Fibroblast of peridontal ligament (primary cell): ENCODE results near the gene MPHOSPH8.
A peak's percentile ranks its signal among the peaks of the same experiment; 100 is the strongest.
"Not testable (repeated sequence)": the region's sequence is repeated elsewhere in the genome, so short reads cannot be mapped to it uniquely, and the experiment has no call there.

ENCODE experiments used
- DNase-seq: peaks from one replicate; pipeline ENCODE4 v3.0.0-alpha.2; 2010; ENCODE audit errors: extremely low read depth

The MPHOSPH8 gene

GRCh38 chr13:19624265-19624664 lies 9.2 kb upstream of the MPHOSPH8 start:
- no peak for DNase-seq

- DNase-seq, result peak; percentile 54
These were observed 462 bp upstream of the MPHOSPH8 start for GRCh38 chr13:19632915-19633478.

GRCh38 chr13:19634256-19634740 lies 839 bp downstream of the MPHOSPH8 start:
- no peak for DNase-seq

- not testable (repeated sequence) for DNase-seq
These were observed 2.5 kb downstream of the MPHOSPH8 start for GRCh38 chr13:19635926-19636325.

- DNase-seq, result no peak
These were observed 10.2 kb downstream of the MPHOSPH8 start for GRCh38 chr13:19643652-19644051.

GRCh38 chr13:19645000-19645399 lies 11.5 kb downstream of the MPHOSPH8 start:
- no peak for DNase-seq

- DNase-seq, result no peak
These were observed 12.6 kb downstream of the MPHOSPH8 start for GRCh38 chr13:19646063-19646462.

- no peak for DNase-seq
These were observed 17.3 kb downstream of the MPHOSPH8 start for GRCh38 chr13:19650742-19651141.

DNA sequence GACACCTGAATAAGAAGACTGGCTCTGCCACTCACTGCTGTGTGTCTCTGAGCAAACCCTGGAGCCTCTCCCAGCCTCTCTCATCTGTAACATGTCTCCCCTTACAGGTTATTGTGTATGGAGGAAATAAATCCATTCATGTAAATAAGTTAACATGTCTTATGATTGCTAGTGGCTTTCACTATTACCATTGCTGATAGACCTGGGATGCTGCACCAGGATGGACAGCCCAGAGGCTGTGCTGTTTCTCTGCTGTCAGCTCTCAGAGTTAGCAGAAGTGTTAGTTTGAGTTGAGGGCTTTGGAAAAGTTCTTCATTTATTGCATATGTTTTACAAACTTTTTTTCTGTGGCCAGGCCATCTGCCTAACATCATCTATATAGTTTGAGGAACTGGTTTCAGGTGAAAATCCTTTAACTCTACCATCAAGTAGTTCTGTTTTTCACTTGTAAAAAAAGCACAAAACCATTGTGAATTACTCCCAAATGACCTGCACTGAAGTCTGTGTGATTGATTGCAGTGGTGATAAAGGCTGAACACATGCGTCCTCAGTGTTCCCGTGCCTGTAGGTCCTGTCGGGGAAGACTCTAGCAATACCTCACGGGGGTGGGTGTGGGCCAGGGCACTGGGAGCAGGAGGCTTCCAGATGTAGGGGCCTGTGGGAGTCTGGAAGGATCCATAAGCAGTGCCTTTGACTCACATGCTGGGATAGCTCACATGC lies 24.6 kb downstream of the MPHOSPH8 start:
- no peak for DNase-seq

DNA sequence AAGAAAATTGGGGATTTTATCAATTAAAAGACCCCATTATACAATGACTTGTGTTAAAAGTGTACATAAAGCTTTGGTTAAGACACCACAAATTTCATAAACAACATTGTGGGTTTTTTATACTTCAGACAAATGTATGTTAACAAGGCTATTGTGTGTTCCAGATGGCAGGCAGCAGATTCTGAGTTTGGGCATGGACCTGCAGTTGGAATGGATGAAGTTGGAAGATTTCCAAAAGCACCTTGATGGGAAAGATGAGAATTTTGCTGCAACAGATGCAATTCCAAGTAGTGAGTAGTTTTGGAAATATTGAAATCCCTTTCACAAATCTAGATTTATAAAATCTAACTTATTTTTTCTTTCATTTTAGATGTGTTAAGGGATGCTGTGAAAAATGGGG lies 25.4 kb downstream of the MPHOSPH8 start:
- DNase-seq, result no peak

DNA sequence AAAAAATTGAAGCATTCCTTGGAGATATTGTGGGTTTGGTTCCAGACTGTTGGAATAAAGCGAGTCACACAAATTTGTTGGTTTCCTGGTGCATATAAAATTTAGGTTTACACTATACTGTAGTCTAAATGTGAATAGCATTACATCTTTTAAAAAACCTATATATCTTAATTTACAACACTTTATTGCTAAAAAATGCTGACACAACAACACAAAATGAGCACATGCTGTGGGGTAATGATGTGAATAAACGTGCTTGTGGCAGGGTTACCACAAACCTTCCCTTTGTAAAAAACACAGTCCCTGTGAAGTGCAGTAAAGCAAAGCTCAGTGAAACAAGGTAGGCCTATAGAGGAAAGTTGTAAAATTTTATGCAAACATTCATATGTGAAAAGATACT lies 27.7 kb downstream of the MPHOSPH8 start:
- DNase-seq, result no peak

- DNase-seq, result no peak
These were observed 28.1 kb downstream of the MPHOSPH8 start for GRCh38 chr13:19661561-19661960.

- no peak for DNase-seq
These were observed 30.0 kb downstream of the MPHOSPH8 start for GRCh38 chr13:19663416-19663979.

DNA sequence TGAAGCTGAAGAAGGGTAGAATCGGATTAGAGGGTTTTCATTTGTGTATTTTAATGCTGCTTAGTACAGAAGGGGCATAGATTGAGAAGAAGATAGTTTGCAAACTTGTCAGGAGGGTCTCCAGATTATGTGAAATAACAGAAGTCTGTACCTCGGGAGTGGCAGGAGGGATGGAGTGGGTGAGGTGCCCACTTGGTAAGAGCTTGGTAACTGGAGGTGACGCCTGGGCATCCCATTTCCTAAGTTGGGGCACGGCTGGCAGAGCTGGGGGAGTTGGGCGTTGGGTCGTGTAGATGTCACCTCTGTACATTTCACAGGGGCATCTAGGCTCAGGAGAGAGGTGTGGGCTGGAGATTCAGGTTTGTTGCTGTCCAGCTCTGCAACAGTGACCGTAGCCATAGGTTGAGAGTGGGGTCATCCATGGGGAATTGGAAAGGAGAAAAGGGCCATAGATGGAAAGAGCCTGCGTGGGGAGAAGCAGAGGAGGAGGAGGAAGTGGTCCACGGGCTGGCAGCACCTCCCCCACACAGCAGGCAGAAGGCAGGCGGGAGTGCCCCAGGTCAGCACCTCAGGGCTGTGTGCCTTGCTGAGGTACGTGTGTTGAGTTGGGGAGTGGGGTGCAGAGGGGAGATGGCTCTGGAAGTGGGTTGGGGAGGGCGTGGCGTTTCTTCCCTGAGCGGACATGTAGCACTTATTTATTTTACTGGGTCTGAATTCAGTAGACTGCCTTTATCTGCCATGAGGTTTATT lies 31.2 kb downstream of the MPHOSPH8 start:
- no peak for DNase-seq

- no peak for DNase-seq
These were observed 32.0 kb downstream of the MPHOSPH8 start for GRCh38 chr13:19665427-19665859.

DNA sequence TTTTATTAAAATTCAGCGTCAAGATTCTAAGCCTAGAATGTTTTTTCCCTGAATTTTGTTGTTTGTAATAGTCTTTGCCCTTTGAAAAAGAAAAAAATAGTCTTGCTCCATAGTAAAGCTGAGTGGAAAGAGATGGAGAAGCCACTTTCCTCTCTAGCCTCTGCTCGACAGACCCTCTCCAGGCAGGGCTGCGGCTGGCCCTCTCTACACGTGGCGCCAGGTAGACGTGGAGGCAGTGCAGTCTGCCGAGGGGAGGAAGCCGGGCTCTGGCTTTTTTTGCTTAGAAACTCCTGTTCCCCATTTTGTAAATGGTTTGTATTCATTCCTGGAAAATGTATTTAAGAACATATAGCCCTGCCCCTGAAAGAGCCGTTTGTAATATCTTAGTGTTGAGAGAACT lies 35.3 kb downstream of the MPHOSPH8 start:
- DNase-seq, result no peak

- DNase-seq, result no peak
These were observed 36.7 kb downstream of the MPHOSPH8 start for GRCh38 chr13:19670147-19670546.

DNA sequence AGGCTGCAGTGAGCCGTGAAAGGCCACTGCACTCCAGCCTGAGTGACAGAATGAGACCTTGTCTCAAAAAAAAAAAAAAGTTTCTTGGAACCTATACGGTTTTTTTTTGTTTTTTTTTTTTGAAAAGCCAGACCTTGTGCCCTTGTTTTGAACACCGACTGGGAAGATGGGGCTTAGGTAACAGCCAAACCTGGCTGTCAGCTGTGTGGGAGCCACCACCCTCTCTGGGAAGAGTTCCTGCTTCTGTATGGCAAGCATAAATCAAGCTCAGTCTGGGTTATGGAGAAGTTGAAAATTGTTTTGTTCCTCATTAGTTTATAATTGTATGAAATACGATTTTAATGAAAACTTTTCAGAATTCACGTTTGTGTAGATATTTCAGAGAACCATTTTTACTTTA lies 39.5 kb downstream of the MPHOSPH8 start:
- no peak for DNase-seq

DNA sequence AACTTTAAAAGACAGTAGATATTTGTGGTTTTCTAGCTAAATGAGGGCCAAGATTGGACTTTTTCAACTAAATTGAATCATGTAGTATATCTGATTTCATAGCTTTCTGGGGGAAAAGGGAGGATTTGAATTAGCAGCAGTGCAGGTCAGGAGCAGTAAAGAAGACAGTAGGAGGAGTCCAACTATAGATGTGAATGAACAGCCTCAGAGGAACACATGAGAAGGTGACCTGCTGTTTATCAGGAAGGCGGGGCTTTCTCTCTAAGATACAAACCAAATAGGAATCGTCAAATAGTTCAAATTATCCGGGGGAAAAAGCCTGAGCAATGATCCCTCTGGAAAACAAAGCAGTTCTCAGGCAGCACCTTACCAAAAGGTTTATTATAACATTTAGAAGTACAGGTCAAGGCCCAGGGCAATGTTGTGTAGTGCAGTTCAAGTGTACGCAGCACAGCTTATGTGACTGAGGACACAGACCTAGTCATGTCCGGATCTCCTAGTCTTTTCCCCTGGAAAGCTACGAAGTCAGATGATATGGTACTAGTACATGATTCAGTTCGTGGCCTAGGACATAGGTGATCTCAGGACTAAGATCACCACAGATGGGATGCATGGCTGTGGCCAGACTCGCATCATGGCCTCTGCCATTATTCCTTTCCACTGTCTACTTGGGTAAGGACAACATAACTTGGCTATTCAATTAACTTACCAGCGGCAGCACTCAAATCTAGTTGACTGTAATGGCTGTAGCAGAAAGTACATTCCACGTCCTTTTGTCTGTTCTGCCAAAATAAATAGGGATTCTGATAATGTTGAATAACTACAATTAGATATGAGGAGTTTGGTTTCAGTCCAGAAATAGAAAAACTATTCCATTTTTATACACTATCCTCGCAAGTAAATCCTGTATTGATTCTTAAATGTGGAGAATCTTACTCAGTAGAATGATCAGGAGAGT lies 40.3 kb downstream of the MPHOSPH8 start:
- DNase-seq, result peak; percentile 28

DNA sequence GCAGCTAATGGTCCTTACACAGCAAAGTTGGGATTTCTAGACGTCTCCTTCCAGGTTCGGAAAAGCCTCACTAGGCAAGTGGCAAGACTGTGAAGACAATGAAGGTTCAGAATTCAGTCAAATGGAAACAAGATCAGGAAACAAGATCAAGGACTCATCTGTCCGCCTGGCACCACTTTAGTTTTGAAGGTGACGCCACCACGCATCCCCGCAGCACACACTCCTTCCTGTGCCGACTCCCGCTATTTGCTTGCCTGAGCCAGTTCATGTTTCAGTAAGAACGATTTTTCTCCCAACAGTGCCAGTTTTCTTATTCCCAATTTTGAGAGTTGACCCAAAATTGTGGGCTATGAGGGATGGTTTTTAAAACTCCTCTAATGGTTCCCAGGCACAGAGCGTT lies 41.4 kb downstream of the MPHOSPH8 start:
- DNase-seq, result no peak

- DNase-seq, result no peak
These were observed 42.7 kb downstream of the MPHOSPH8 start for GRCh38 chr13:19676168-19676567.
